K562 (cell line): ENCODE data around the gene UGT2B7. TPM values are rescaled to one million over a fixed set of nuclear protein-coding genes. Genes with fewer than 3 reads are reported as not detected.

ENCODE experiments used
- ATAC-seq: fragments of 200-7000 bp; cut with Tn5 transposase; 3 replicates; pipeline ENCODE4 v1.9.1; 2020; ENCODE audit warnings: moderate library complexity
- BruUV-seq: library from RNA; stranded (reverse); fragments of 400-500 nt; replicated peaks from 2 replicates; lab custom pipeline; 2021; lab: Mats Ljungman, UMichigan
- CTCF ChIA-PET: fragments of 300-600 bp; formaldehyde crosslinking; extraction: SDS; loops from one replicate; lab custom pipeline; 2021; ENCODE audit warnings: low intra/inter-chr PET ratio; lab: Yijun Ruan, JAX
- POLR2A ChIA-PET: fragments of 300-600, 350-650 bp; sonication (Branson Sonifier 250); formaldehyde crosslinking; extraction: SDS; loops from one replicate; lab custom pipeline; 2021; ENCODE audit warnings: antibody characterized with exemption, inconsistent platforms; lab: Yijun Ruan, JAX
- DNase-seq, 4 experiments: peaks; one replicate each; pipeline versions ENCODE4 v3.0.0 to v3.0.0-alpha.2; 2011 to 2018; ENCODE audit warnings: low spot score in 3 of 4, mixed read lengths in 3 of 4; ENCODE audit errors: extremely low read depth in 1 of 4
- FAIRE-seq: peaks from 2 replicates; lab custom pipeline; 2011; peaks lifted over from hg19 to GRCh38; lab: Jason Lieb, UNC
- H2AFZ ChIP-seq: 2 replicates; pipeline ENCODE4 v1.6.0; 2011; ENCODE audit warnings: low read depth, low read length, control low read depth, inconsistent platforms
- H3K27ac ChIP-seq: fragments of 200-600 bp; 3 replicates; pipeline ENCODE4 v1.8.0; 2011; ENCODE audit warnings: low read depth, mild to moderate bottlenecking, control low read depth, inconsistent platforms, low read length, moderate library complexity, mixed read lengths; ENCODE audit errors: extremely low read depth
- H3K27me3 ChIP-seq, 2 experiments: fragments of 300-600 bp in 1 of 2; 2 replicates in 1 of 2; 3 replicates in 1 of 2; pipeline versions ENCODE4 v1.6.0 to v1.8.0; 2011; ENCODE audit warnings: inconsistent platforms in 2 of 2, low read length in 2 of 2, mild to moderate bottlenecking in 1 of 2, mixed read lengths in 1 of 2, moderate library complexity in 1 of 2; ENCODE audit not compliant: control insufficient read depth in 2 of 2, insufficient read depth in 2 of 2
- H3K36me3 ChIP-seq: fragments of 300-600 bp; 3 replicates; pipeline ENCODE4 v1.8.0; 2011; ENCODE audit warnings: mild to moderate bottlenecking, low read length, inconsistent platforms; ENCODE audit not compliant: control insufficient read depth, insufficient read depth
- H3K4me1 ChIP-seq, 2 experiments: fragments of 200-600 bp in 1 of 2; replicated peaks in 1 of 2; 2 replicates in 1 of 2; 3 replicates in 1 of 2; pipeline versions ENCODE4 v1.5.1 to v1.8.0; 2011; ENCODE audit warnings: inconsistent platforms in 2 of 2, low read length in 2 of 2, mild to moderate bottlenecking in 1 of 2, mixed read lengths in 1 of 2, moderate library complexity in 1 of 2; ENCODE audit not compliant: control insufficient read depth in 2 of 2, insufficient read depth in 2 of 2
- H3K4me2 ChIP-seq: 2 replicates; pipeline ENCODE4 v1.6.1; 2011; ENCODE audit warnings: low read length, control low read depth, inconsistent platforms, mixed read lengths; ENCODE audit not compliant: insufficient read depth
- H3K4me3 ChIP-seq: fragments of 200-600 bp; sonication (generic), shearing (Covaris generic); 2 replicates; pipeline ENCODE4 v1.5.1; 2016; ENCODE audit warnings: control low read depth, inconsistent platforms
- H3K79me2 ChIP-seq: fragments of 200-600 bp; 3 replicates; pipeline ENCODE4 v1.8.0; 2011; ENCODE audit warnings: low read length, inconsistent platforms; ENCODE audit not compliant: control insufficient read depth, insufficient read depth
- H3K9ac ChIP-seq, 2 experiments: 2 replicates each; pipeline versions ENCODE4 v1.6.0 to v1.6.1; 2011; ENCODE audit warnings: low read depth in 2 of 2, low read length in 2 of 2, control low read depth in 1 of 2, inconsistent platforms in 1 of 2, mild to moderate bottlenecking in 1 of 2, mixed read lengths in 1 of 2; ENCODE audit not compliant: insufficient read depth in 1 of 2
- H3K9me1 ChIP-seq: one replicate; pipeline ENCODE4 v1.6.0; 2011; ENCODE audit warnings: inconsistent platforms, mild to moderate bottlenecking, low read length, moderate library complexity; ENCODE audit not compliant: control insufficient read depth, insufficient read depth
- H3K9me3 ChIP-seq: replicated peaks from 2 replicates; pipeline ENCODE4 v1.5.1; 2011; ENCODE audit warnings: low read depth, low read length, inconsistent platforms; ENCODE audit not compliant: control insufficient read depth, insufficient read depth
- H4K20me1 ChIP-seq: replicated peaks from 2 replicates; pipeline ENCODE4 v1.6.1; 2011; ENCODE audit warnings: low read length, inconsistent platforms, mixed read lengths; ENCODE audit not compliant: control insufficient read depth, insufficient read depth
- ATF6 ChIP-seq: sonication (generic); formaldehyde crosslinking; IDR thresholded peaks from 2 replicates; pipeline ENCODE4 v1.4.0; 2020; ENCODE audit warnings: mild to moderate bottlenecking, missing genetic modification reagents
- EP400 ChIP-seq: fragments of 450-650 bp; IDR thresholded peaks from 2 replicates; pipeline ENCODE4 v1.6.1; 2017; ENCODE audit warnings: antibody characterized with exemption, mild to moderate bottlenecking, moderate library complexity
- HDGF ChIP-seq: fragments of 450-650 bp; IDR thresholded peaks from 2 replicates; pipeline ENCODE4 v1.6.1; 2016
- KLF13 ChIP-seq: fragments of 450-650 bp; IDR thresholded peaks from 2 replicates; pipeline ENCODE4 v1.6.1; 2016; ENCODE audit warnings: missing genetic modification characterization, low read depth, mild to moderate bottlenecking, missing compliant biosample characterization, moderate library complexity, borderline replicate concordance
- LCOR ChIP-seq: sonication (generic); formaldehyde crosslinking; IDR thresholded peaks from 2 replicates; pipeline ENCODE4 v1.8.0; 2022; ENCODE audit warnings: mild to moderate bottlenecking, missing genetic modification reagents
- PREB ChIP-seq: sonication (generic); formaldehyde crosslinking; IDR thresholded peaks from 2 replicates; pipeline ENCODE4 v1.8.1; 2023; ENCODE audit warnings: mild to moderate bottlenecking, missing genetic modification reagents
- RBBP5 ChIP-seq: fragments of 200-600 bp; sonication (generic); IDR thresholded peaks from 2 replicates; pipeline ENCODE4 v1.6.1; 2012; ENCODE audit warnings: borderline replicate concordance, mild to moderate bottlenecking, low read length, control low read depth, inconsistent platforms; ENCODE audit not compliant: insufficient read depth, poor library complexity, severe bottlenecking
- ZBTB11 ChIP-seq, 3 experiments: fragments of 200-800 bp in 1 of 3; fragments of 250-450 bp in 1 of 3; fragments of 450-650 bp in 1 of 3; sonication (Bioruptor Pico) in 1 of 3; sonication (Bioruptor generic) in 1 of 3; formaldehyde crosslinking in 1 of 3; IDR thresholded peaks; 2 replicates each; pipeline versions ENCODE4 v1.6.1 to v1.8.0; 2016 to 2022; ENCODE audit warnings: mild to moderate bottlenecking in 2 of 3, missing genetic modification characterization in 2 of 3, missing compliant biosample characterization in 1 of 3, moderate library complexity in 1 of 3
- ZNF224 ChIP-seq: sonication (generic); formaldehyde crosslinking; IDR thresholded peaks from 2 replicates; pipeline ENCODE4 v1.8.0; 2022; ENCODE audit warnings: mild to moderate bottlenecking, missing genetic modification reagents
- WGBS: fragments of 100-300 bp; shearing (Covaris generic); methylation state at CpG from one replicate; pipeline ENCODE4 v1.1.6; 2016; ENCODE audit warnings: low coverage, mixed read lengths; ENCODE audit not compliant: insufficient coverage; ENCODE audit errors: missing lambda C conversion rate; 5-methylcytosine and 5-hydroxymethylcytosine counted together
- in situ Hi-C: fragments of 300-500 bp; cut with MboI; formaldehyde crosslinking; loops from 4 replicates; pipeline ENCODE4 v1.15.0; 2018; ENCODE audit warnings: inconsistent platforms, mixed read lengths
- intact Hi-C: fragments of 100-400 bp; cut with micrococcal nuclease; formaldehyde crosslinking; loops from 2 replicates; pipeline ENCODE4 v1.14.2; 2022
- polyA plus RNA-seq, 8 experiments: library from polyadenylated mRNA; depleted of rRNA in 4 of 8; stranded (reverse) in 5 of 8; unstranded in 3 of 8; fragments of >200 nt; fragmentation: Nextera tagmentation in 2 of 8; fragmentation: Illumina TruSeq in 1 of 8; extraction: Ambion mirVana in 2 of 8; extraction: Trizol in 1 of 8; gene quantifications; 2 replicates each; pipeline versions ENCODE4 v1.2.1 to v1.2.3, GENCODE V29; 2011 to 2014; ENCODE audit warnings: inconsistent platforms in 1 of 8, missing spikeins in 1 of 8
- total RNA-seq, 7 experiments: library from RNA; depleted of rRNA in 6 of 7; stranded (reverse); fragments of >200 nt in 6 of 7; fragmentation: Illumina TruSeq in 2 of 7; extraction: Trizol in 2 of 7; gene quantifications; 2 replicates each; pipeline versions ENCODE4 v1.2.1 to v1.2.3, GENCODE V29; 2011 to 2021; ENCODE audit warnings: low replicate concordance in 1 of 7

UGT2B7 gene
- total and polyA plus RNA-seq, 9 of the 15 experiments (the other 6 are each of a cell fraction or from before 2014, with no cell fraction given), result 0.04 to 0.18 (median 0.14) TPM; not detected in 5

GRCh38 chr4:69057620-69058409, 38.5 kb upstream of the UGT2B7 start (continued):
- TF ChIP-seq HDGF, result no peak
- TF ChIP-seq, all 486 proteins: peak for 0

- no peak for FAIRE-seq
- Histone ChIP-seq H3K4me2 (no peak overlapping the region), H3K9me3 (no peaks in the 10 kb centered on the region), H3K79me2 (no peaks in the 10 kb centered on the region), H3K27ac (no peak overlapping the region), H2AFZ (no peak overlapping the region), H3K4me3 (no peak overlapping the region), H4K20me1 (no peaks in the 10 kb centered on the region), H3K4me1 (no peaks in the 10 kb centered on the region), H3K36me3 (no peaks in the 10 kb centered on the region), H3K27me3 (no peaks in the 10 kb centered on the region), H3K9ac (no peak overlapping the region), H3K9me1 (no peaks in the 10 kb centered on the region)
- WGBS, result 8% methylated on average over 6 of the region's 6 CpGs
- intact Hi-C loops (no loop called here), in situ Hi-C loops (no loop called here)
- no peak for ATAC-seq
- DNase-seq, result no peak
- CTCF ChIA-PET, result no interaction called here
- no TSS peak for BruUV-seq
- POLR2A ChIA-PET, result no interaction called here
- no peak for TF ChIP-seq ZNF224
- TF ChIP-seq KLF13, result no peak
- TF ChIP-seq LCOR, result no peak
- TF ChIP-seq PREB, result no peak
- TF ChIP-seq RBBP5, result no peak
- no peak for TF ChIP-seq ATF6
- no peak for TF ChIP-seq EP400
- no peak for TF ChIP-seq ZBTB11 (CRISPR knock-in tag; IDR thresholded peaks at IDR 0.05)
These were observed 37.7 kb upstream of the UGT2B7 start for GRCh38 chr4:69058410-69059059.
